WERI-Rb-1 (cell line): ENCODE results near the gene MYO5C.

Experiments
- DNase-seq: peaks from one replicate; pipeline ENCODE4 v3.0.0-alpha.2; 2020
- H3K27ac ChIP-seq: fragments of 250-450 bp; sonication (Bioruptor Pico); 2 replicates; pipeline ENCODE4 v1.5.1; 2020; ENCODE audit warnings: mild to moderate bottlenecking, moderate library complexity
- H3K27me3 ChIP-seq: fragments of 250-450 bp; sonication (Bioruptor Pico); 2 replicates; pipeline ENCODE4 v1.5.1; 2021; ENCODE audit warnings: mild to moderate bottlenecking, low read depth, moderate library complexity; ENCODE audit not compliant: insufficient read depth, severe bottlenecking
- H3K36me3 ChIP-seq: fragments of 250-450 bp; sonication (Bioruptor Pico); 2 replicates; pipeline ENCODE4 v1.5.1; 2020; ENCODE audit warnings: mild to moderate bottlenecking, moderate library complexity
- H3K4me3 ChIP-seq: 2 replicates; pipeline ENCODE4 v1.5.1; 2011; ENCODE audit warnings: low read depth, mild to moderate bottlenecking, control low read depth, low read length
- H3K9me3 ChIP-seq: fragments of 250-450 bp; sonication (Bioruptor Pico); 2 replicates; pipeline ENCODE4 v1.5.1; 2021; ENCODE audit warnings: mild to moderate bottlenecking, moderate library complexity; ENCODE audit not compliant: severe bottlenecking
- TF ChIP-seq, protein P1 (sequence below): IDR thresholded peaks from 2 replicates; pipeline ENCODE4 v1.5.1; 2011; ENCODE audit warnings: low read depth, mild to moderate bottlenecking, control low read depth, inconsistent platforms, low read length

Gene MYO5C

GRCh38 chr15:52220251-52220650 lies 75.4 kb downstream of the MYO5C start:
- no peak overlapping the region for H3K27ac ChIP-seq
- TF ChIP-seq, protein P1, sequence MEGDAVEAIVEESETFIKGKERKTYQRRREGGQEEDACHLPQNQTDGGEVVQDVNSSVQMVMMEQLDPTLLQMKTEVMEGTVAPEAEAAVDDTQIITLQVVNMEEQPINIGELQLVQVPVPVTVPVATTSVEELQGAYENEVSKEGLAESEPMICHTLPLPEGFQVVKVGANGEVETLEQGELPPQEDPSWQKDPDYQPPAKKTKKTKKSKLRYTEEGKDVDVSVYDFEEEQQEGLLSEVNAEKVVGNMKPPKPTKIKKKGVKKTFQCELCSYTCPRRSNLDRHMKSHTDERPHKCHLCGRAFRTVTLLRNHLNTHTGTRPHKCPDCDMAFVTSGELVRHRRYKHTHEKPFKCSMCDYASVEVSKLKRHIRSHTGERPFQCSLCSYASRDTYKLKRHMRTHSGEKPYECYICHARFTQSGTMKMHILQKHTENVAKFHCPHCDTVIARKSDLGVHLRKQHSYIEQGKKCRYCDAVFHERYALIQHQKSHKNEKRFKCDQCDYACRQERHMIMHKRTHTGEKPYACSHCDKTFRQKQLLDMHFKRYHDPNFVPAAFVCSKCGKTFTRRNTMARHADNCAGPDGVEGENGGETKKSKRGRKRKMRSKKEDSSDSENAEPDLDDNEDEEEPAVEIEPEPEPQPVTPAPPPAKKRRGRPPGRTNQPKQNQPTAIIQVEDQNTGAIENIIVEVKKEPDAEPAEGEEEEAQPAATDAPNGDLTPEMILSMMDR = no peak
- no peaks in the 10 kb centered on the region for H3K27me3 ChIP-seq
- peaks cover 25% of the 10 kb centered on the region for H3K36me3 ChIP-seq
- no peaks in the 10 kb centered on the region for H3K9me3 ChIP-seq
- H3K4me3 ChIP-seq = no peak overlapping the region
- no peak for DNase-seq

GRCh38 chr15:52218816-52219215 lies 76.8 kb downstream of the MYO5C start:
- Histone ChIP-seq H3K27ac (no peak overlapping the region), H3K36me3 (peaks cover 20% of the 10 kb centered on the region), H3K27me3 (no peaks in the 10 kb centered on the region), H3K4me3 (no peak overlapping the region), H3K9me3 (no peaks in the 10 kb centered on the region)
- no peak for DNase-seq
- TF ChIP-seq, protein P1 = no peak

DNA sequence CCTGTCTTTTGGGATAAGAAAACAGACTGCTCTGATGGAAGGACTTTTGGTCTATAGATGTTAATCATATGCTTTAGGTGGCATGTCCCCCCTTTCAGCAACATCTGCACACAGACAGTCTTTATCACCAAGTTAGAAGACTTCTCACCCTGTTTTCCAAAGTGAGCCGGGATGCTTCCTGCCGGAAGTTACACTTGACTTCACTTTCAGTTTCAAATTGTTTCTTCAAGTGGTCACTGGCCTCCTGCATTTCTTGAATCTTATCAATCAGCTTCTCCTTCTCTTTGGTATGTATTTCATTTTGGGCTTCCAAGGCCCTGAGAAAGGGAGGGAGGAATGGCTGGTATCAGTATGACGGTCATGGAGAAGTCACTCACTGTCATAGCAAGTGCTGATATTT lies 77.2 kb downstream of the MYO5C start:
- Histone ChIP-seq H3K4me3 (no peak overlapping the region), H3K27ac (no peak overlapping the region), H3K36me3 (peaks cover 25% of the 10 kb centered on the region), H3K9me3 (no peaks in the 10 kb centered on the region), H3K27me3 (no peaks in the 10 kb centered on the region)
- TF ChIP-seq, protein P1 = no peak
- DNase-seq = no peak

GRCh38 chr15:52217186-52217585 lies 78.4 kb downstream of the MYO5C start:
- peaks cover 28% of the 10 kb centered on the region for H3K36me3 ChIP-seq
- peak; percentile 67 for DNase-seq
- no peaks in the 10 kb centered on the region for H3K27me3 ChIP-seq
- TF ChIP-seq, protein P1 = peak; percentile 86
- no peak overlapping the region for H3K4me3 ChIP-seq
- H3K27ac ChIP-seq = no peak overlapping the region
- H3K9me3 ChIP-seq = no peaks in the 10 kb centered on the region

DNA sequence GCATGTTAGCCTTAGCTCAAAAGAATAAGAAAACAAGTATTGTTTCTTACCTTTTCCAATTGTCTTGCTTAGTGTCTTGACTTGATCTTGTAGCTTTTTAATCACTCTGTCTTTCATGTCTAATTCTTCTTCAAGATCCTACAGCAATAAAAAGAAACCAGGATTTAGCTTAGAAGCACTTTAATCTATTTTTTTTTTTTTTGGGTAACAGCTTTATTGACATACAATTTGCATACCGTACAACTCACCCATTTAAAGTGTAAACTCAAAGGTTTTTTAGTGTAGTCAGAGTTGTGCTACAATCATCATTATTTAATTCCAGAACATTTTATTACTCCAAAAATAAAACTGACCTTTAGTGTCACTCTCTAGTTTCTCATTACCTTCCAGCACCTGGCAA lies 81.1 kb downstream of the MYO5C start:
- DNase-seq = no peak
- H3K27ac ChIP-seq = no peak overlapping the region

GRCh38 chr15:52213206-52213605 lies 82.4 kb downstream of the MYO5C start:
- no peaks in the 10 kb centered on the region for H3K9me3 ChIP-seq
- H3K27ac ChIP-seq = no peak overlapping the region
- TF ChIP-seq, protein P1 = no peak
- no peak overlapping the region for H3K4me3 ChIP-seq
- no peak for DNase-seq
- H3K36me3 ChIP-seq = peaks cover 16% of the 10 kb centered on the region
- H3K27me3 ChIP-seq = no peaks in the 10 kb centered on the region

More for the DNA sequence above, 81.1 kb downstream of the MYO5C start:
- TF ChIP-seq, protein P1 = no peak
- H3K4me3 ChIP-seq = no peak overlapping the region
- H3K27me3 ChIP-seq = no peaks in the 10 kb centered on the region
- H3K36me3 ChIP-seq = peaks cover 23% of the 10 kb centered on the region
- no peaks in the 10 kb centered on the region for H3K9me3 ChIP-seq
